ENCODE data around the gene PRR22.

GRCh38 chr19:5789886-5790558 lies 5.5 kb upstream of the PRR22 start:
- TF ChIP-seq TAF1 (IDR thresholded peaks at IDR 0.05; ENCODE audit: low read depth, low read length) (no peak), POLR2A (IDR thresholded peaks at IDR 0.05; ENCODE audit: low read depth, low read length) (no peak), POLR2AphosphoS5 (IDR thresholded peaks at IDR 0.05; ENCODE audit: low read depth, low read length) (no peak), POU2F2 (IDR thresholded peaks at IDR 0.05; ENCODE audit: low read depth, low read length) (no peak)

Measured in GM12891 (cell line).